Measurements from ENCODE around the gene CRTC3. TPM values are rescaled to one million over a fixed set of nuclear protein-coding genes. Genes with fewer than 3 reads are reported as not detected.
"Not testable (repeated sequence)": the region's sequence is repeated elsewhere in the genome, so short reads cannot be mapped to it uniquely, and the experiment has no call there.

Gene CRTC3
- polyA plus RNA-seq, 4 donors, result 29.4 to 44.9 (median 30.9) TPM

DNA sequence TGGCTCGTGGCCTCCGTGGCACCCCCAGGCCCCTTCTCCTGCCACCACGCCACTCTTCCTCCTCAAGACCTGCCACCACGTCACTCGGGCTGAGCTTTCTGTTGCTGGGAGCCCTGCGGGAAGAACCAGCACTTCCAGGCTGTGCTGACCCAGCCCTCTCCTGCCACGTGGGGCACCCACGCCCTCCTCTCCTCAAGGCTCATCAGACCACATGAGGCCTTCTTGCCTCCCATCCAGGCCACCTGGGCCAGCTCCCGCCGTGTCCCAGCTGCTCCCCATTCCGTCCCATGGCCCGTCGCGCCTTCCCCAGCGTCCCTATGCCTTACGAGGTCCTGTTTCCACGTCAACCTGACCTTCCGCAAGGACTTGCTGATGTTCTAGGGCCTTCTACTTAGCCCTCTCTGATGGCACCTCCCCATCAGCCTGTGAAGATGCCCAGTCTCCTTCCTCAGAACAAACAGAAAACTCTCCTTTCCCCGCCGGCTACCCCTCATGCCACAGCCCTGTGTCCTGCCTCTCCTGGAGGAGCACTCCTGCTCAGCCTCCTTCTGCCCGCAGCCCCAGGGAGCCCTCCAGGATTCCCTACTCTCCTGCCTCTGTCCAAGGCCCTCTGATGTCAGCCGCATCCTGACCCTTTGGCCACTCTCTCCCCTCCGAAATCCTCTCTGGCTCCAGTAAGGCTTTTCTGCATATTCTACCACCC is 116.3 kb downstream of the CRTC3 start:
- no peak for DNase-seq (ENCODE audit: low read depth in 4 of 4, low spot score in 3 of 4)

DNA sequence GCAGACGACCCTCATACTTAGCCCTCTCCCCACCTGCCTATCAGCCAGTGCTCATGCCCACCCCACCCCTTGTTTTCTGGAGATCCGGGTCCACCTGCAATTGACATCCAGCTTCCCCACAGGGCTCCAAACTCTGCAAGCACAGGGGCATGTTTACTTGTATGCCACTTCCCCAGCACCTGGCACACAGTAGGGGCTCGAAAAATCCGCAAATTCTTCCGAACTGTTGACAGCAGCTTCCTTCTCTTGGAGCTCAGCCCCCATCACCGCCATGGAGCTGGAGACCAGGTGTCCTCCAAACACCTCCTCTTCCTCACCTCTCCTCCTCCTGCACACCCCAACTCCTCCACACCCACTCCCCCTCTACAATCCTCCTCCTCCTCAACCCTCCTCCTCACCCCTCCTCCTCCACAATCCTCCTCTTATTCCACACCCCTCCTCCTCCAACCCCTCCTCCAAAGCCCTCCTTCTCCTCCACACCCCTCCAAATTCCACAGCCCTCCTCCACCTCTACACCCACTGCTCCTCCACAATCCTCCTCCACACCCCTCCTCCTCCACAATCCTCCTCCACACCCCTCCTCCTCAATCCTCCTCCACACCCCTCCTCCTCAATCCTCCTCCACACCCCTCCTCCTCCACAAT is 117.1 kb downstream of the CRTC3 start:
- no peak for DNase-seq (ENCODE audit: low read depth in 4 of 4, low spot score in 3 of 4)

DNA sequence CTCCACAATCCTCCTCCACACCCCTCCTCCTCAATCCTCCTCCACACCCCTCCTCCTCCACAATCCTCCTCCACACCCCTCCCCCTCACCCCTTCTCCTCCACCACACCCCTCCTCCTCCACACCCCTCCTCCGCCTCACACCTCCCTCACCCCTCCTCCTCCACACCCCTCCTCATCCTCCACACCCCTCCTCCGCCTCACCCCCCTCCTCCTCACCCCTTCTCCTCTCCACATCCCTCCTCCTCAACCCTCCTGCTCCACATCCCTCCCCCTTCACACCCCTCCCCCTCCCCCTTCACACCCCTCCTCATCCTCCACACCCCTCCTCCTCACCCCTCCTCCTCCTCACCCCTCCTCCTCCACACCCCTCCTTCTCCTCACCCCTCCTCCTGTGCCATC is 117.6 kb downstream of the CRTC3 start:
- no peak for DNase-seq (ENCODE audit: low read depth in 4 of 4, low spot score in 3 of 4)

DNA sequence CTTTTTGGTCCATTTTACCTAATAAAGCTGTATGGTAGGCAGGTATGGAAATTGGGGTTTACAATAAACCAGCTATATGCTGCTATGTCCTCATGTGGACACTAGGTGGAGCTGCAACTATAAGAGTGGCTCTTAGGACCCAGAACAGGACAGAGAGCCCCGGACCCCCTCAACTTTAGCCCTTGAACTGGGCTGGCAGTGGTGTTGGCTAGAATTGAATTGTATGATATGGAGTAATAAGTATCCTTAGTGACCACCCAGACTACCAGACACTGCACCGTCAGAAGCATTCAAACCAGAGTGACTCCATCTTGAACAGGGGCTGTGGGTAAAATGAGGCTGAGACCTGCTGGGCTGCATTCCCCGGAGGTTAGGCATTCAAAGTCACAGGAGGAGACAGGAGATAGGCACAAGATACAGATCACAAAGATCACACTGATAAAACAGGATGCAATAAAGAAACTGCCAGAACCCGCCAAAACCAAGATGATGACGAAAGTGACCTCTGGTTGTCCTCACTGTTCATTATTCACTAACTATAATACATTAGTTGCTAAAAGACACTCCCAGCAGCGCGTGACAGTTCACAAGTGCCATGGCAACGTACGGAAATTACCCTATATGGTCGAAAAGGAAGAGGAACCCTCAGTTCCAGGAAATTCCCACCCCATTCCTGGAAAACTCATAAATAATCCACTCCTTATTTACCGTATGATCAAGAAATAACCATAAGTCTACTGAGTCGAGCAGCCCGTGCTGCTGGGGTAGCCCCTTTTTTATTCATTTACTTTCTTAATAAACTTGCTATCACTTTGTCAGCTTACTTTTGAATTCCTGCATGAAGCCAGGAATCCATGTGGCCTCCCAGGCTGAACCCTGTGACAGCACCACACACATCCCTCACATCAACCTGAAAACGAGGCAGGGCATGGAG is 118.7 kb downstream of the CRTC3 start:
- peak; percentile 68 to 75 (median 72) for DNase-seq (ENCODE audit: low read depth in 4 of 4, low spot score in 3 of 4)

- DNase-seq (ENCODE audit: low read depth in 4 of 4, low spot score in 3 of 4), result no peak
Observed at GRCh38 chr15:90650117-90650955, 120.6 kb downstream of the CRTC3 start.

DNA sequence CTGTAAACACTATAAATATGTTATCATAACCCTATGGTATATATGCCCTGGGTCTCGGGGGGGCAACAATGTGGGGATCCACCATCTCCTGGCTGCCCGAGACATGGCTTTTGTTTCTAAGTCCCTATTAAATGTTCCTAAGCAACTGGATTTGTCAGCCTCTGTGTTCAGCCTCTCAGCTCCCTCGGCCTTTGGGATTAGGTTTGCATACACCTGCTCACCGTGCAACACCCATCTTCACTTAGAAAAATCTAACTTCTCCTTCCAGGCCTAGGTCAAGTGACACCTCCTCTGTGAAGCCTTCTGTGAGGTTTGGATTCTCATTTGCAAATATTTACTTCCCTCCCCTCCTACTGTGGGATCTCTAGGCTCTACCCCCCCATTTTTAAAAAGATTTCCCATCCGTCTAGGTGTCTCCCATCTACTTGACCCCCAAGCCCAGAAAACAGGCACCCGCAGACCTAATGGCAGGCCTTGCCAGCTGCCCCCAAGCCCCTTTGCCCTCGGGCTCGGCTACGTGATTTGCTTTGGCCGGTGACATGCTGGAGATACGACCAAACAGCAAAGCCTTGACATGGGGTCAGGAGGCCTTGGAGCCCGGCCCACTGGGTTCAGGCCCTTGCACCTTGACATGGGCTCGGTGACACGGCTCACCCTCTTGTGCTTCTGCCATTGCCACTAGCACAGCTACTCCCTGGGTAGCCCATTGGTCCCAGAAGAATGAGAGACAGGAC is 121.4 kb downstream of the CRTC3 start:
- DNase-seq (ENCODE audit: low read depth in 4 of 4, low spot score in 3 of 4), result no peak

GRCh38 chr15:90654233-90655136 is 124.8 kb downstream of the CRTC3 start:
- no peak for DNase-seq (ENCODE audit: low read depth in 4 of 4, low spot score in 3 of 4)

GRCh38 chr15:90657520-90658172 is 127.9 kb downstream of the CRTC3 start:
- not testable (repeated sequence) for DNase-seq (ENCODE audit: low read depth in 4 of 4, low spot score in 3 of 4)

GRCh38 chr15:90659481-90659880 is 129.8 kb downstream of the CRTC3 start:
- DNase-seq (ENCODE audit: low read depth in 4 of 4, low spot score in 3 of 4), result no peak

DNA sequence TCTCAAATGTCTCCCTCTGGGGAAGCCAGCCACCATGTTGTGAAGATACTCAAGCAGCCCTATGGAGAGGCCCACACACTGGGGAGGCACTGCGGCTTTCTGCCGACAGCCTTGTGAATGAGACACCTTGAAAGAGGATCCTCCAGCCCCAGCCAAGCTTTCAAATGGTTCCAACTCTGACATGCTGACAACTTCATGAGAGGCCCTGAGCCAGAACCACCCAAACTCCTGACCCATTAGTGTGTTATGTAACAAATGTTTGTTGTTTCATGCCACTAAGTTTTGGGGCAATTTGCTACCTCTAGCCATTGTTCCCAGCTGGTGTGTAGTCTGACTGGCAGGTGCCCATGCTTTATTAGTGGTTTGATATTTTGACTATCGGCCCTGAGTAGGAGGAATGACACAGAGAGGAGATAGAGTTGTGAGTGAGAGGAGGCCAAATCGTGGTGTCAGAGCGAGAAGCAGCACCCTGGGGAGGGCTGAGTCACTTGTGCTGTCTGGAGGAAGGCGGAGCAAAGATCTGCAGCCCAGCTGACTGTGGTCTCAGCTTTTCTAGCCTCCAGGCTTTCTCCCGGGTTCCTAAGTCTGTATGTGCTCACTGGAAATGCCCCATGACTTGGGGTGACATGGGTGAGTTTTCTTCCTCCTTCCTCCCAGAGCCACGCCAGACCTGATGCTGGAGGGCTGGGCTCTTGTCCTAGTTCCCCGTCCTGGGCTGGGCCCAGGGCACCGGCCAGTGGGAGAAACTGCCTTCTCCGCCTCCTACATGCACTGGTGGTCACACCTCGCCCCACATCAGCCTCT is 130.7 kb downstream of the CRTC3 start:
- DNase-seq (ENCODE audit: low read depth in 4 of 4, low spot score in 3 of 4), result no peak

DNA sequence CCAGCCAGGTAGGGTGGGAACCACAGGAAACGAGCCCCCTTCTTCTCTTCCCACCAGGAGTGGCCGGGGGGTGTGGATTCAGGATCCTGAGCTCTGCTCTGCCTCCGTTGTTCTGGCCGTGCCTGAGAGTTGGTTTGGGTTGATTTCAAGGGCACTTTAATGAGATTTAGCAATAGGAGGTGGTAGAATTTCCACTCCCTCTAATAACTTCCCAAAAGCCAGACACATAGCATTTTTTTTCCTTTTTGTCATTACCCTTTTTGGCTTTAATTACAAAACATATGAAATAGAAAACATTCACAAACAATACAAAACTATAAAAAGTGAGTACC is 131.2 kb downstream of the CRTC3 start:
- DNase-seq (ENCODE audit: low read depth in 4 of 4, low spot score in 3 of 4), result not testable (repeated sequence)

DNA sequence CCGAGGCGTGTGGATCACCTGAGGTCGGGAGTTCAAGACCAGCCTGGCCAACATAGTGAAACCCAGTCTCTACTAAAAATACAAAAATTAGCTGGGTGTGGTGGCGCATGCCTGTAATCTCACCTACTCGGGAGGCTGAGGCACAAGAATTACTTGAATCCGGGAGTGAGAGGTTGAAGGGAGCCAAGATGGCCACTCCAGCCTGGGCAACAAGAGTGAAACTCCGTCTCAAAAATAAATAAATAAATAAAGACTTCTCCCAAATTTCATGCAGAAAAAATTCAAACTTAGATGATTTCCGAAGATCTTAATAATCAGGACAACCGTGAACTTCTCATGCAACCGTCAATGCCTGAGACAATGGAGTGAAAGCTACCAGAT is 134.3 kb downstream of the CRTC3 start:
- not testable (repeated sequence) for DNase-seq (ENCODE audit: low read depth in 4 of 4, low spot score in 3 of 4)

DNA sequence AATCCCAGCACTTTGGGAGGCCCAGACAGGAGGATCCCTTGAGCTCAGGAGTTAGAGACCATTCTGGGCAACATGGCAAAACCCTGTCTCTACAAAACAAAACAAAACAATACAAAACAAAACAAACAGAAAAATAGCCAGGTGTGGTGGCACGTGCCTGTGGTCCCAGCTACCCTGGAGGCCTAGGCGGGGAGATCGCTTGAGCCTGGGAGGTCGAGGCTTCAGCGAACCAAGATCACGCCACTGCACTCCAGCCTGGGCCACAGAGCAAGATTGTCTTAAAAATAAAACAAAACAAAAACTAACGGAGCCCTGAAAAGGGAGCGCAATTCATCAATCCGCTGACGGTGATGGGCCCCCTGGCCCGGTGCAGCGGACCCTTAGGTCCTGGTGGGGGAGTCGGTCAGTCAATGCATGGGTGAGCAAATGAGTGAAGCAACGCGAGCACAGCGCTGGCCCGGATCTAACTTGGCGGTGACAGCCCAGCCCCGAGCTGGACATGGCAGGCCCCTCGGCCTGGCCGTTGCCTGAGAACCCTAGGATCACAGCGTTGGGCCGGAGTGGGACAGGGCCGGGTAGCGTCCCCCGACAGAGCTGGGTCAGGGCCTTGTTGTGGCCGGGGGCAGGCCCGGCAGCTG is 135.0 kb downstream of the CRTC3 start:
- no peak for DNase-seq (ENCODE audit: low read depth in 4 of 4, low spot score in 3 of 4)

DNA sequence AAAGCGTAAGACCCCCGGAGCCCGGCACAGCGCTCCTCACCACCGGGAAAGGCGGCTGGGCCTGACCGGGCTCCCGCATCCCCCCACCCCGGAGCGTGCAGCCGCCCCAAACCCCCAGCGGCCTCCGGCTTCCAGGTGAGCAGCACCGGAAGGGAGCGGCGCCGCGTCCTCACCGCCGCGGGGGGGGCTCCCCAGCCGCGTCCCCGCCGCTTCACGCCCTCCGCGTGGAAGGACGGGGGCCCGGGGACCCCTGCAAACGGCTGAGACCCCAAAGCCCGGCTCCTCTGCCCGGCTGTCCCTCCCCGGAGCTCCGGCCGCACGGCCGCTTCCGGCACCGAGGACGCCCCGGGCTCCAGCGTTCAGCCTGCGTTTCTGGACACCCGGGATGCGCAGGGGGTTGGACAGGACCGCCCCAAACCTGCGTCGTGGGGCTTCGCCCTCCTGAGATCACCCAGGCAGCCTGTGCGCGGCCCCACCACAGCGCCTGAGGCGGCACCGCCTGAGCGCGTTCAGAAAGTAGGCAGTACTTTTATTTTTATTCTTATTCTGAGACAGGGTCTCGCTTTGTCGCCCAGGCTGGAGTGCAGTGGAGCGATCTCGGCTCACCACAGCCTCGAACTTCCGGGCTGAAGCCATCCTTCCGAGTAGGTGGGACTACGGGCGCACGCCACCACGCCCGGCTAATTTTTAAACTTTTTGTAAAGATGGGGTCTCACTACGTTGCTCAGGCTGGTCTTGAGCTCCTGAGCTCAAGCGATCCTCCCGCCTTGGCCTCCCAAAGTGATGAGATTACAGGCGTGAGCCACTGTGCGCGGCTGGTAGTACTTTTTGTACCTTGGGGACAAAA is 135.8 kb downstream of the CRTC3 start:
- peak in 1 of 4 donors; percentile 42 for DNase-seq (ENCODE audit: low read depth in 4 of 4, low spot score in 3 of 4)

GRCh38 chr15:90666135-90666909 is 136.6 kb downstream of the CRTC3 start:
- no peak for DNase-seq (ENCODE audit: low read depth in 4 of 4, low spot score in 3 of 4)
